ENCODE data around the gene SAMD3.
A peak's percentile ranks its signal among the peaks of the same experiment; 100 is the strongest.
"Not testable (repeated sequence)": the region's sequence is repeated elsewhere in the genome, so short reads cannot be mapped to it uniquely, and the experiment has no call there.

Gene SAMD3

GRCh38 chr6:130222775-130223174 is at the start of gene SAMD3:
SAMD3 (minus strand) TSS chr6:130222951; CDS start chr6:130215273, 7,678 bp downstream.
- no peak for DNase-seq (ENCODE audit: low read depth in 1 of 2, low spot score in 1 of 2)

DNA sequence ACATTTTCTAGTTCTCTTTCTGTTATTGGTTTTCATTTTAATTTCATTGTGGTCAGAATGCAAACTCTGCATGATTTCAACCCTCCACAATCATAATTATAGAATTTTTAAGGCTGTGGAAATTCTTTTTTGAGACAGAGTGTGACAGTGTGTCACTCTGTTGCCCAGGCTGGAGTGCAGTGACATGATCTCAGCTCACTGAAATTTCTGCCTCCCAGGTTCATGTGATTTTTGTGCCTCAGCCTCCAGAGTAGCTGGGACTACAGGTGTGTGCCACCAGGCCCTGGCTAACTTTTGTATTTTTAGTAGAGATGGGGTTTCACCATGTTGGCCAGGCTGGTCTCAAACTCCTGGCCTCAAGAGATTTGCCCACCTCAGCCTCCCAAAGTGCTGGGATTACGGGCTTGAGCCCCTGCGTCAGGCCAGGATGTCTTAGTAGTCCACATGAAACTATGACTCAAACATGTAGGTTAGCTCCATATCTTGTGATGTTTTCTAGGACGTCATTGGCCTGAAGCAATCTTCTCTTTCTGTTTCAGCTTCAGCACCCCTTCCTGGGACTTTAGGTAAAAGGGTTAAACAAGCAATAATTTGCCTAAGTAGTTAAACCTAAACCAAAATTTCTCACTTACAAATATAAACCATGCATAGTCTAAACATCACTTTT is 47.4 kb upstream of the SAMD3 start:
- DNase-seq (ENCODE audit: low read depth in 1 of 2, low spot score in 1 of 2) = no peak

DNA sequence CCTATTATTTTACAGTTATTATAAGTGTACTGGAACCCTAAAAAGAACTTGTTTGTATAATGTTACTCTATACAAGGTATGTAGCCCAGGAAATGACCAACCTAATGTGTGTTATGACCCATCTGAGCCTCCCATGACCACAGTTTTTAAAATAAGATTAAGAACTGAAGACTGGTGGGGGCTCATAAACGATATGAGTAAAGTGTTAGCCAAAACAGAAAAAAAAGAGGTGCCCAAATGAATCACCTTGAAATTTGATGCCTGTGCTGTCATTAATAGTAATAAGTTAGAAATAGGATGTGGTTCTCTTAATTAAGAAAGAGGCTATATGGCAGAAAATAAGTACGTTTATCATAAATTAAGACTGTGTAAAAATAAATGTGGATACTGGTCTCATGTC is 42.8 kb upstream of the SAMD3 start:
- DNase-seq (ENCODE audit: low read depth in 1 of 2, low spot score in 1 of 2) = not testable (repeated sequence)

GRCh38 chr6:130262008-130262407 is 39.3 kb upstream of the SAMD3 start:
- no peak for DNase-seq (ENCODE audit: low read depth in 1 of 2, low spot score in 1 of 2)

DNA sequence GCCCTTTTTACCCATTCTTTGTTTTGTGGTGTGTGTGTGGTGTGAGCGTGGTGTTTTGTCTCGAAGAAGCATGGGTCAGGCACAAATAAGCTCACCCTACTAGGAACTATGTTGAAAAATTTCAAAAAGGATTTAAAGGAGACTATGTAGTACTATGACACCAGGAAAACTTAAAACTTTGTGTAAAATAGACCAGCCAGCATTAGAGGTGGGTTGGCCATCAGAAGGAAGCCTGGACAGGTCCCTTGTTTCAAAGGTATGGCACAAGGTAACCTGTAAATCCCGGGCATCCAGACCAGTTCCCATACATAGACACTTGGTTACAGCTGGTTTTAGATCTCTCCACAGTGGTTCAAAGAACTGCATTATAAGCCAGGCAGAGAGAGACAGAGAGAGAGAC is 38.8 kb upstream of the SAMD3 start:
- not testable (repeated sequence) for DNase-seq (ENCODE audit: low read depth in 1 of 2, low spot score in 1 of 2)

DNA sequence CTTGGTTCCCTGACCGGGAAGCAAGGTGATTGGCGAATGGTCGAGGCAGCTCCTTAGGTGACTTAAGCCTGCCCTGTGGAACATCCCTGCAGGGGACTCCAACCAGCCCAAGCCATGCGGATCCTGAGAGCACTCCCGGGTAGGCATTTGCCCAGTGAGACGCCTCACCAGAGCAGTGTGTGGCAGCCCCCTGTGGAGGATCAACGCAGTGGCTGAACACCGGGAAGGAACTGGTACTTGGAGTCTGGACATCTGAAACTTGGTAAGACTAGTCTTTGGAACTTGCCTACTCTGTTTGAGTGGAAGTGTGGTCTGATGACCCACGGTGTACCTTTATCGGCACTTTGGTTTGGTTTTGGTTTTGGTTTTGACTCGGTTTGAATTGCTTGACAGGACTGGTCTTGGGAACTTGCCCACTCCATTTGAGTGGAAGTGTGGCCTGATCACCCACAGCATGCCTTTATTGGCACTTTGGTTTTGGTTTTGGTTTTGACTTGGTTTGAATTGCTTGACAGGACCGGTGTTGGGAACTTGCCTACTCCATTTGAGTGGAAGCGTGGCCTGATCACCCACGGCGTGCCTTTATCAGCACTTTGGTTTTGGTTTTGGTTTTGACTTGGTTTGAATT is 38.0 kb upstream of the SAMD3 start:
- not testable (repeated sequence) for DNase-seq (ENCODE audit: low read depth in 1 of 2, low spot score in 1 of 2)

- not testable (repeated sequence) for DNase-seq (ENCODE audit: low read depth in 1 of 2, low spot score in 1 of 2)
Observed at GRCh38 chr6:130260050-130260462, 37.3 kb upstream of the SAMD3 start.

- no peak for DNase-seq (ENCODE audit: low read depth in 1 of 2, low spot score in 1 of 2)
Observed at GRCh38 chr6:130259557-130259956, 36.8 kb upstream of the SAMD3 start.

DNA sequence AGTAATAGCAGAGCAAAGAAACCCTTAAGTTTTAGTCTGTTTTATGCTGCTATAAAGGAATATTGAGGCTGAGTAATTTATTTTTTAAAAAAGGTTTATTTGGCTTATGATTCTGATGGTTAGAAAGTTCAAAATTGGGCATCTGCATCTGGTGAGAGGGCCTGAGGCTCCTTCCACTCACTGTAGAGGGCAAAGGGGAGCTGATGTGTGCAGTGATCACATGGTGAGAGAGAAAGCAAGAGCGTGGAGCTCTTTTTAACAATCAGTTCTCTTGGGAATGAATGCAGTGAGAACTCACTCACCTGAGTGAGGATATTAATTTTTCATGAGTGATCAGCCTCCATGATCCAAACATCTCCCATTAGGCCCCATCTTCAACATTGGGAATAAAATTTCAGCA is 36.4 kb upstream of the SAMD3 start:
- DNase-seq (ENCODE audit: low read depth in 1 of 2, low spot score in 1 of 2) = no peak

DNA sequence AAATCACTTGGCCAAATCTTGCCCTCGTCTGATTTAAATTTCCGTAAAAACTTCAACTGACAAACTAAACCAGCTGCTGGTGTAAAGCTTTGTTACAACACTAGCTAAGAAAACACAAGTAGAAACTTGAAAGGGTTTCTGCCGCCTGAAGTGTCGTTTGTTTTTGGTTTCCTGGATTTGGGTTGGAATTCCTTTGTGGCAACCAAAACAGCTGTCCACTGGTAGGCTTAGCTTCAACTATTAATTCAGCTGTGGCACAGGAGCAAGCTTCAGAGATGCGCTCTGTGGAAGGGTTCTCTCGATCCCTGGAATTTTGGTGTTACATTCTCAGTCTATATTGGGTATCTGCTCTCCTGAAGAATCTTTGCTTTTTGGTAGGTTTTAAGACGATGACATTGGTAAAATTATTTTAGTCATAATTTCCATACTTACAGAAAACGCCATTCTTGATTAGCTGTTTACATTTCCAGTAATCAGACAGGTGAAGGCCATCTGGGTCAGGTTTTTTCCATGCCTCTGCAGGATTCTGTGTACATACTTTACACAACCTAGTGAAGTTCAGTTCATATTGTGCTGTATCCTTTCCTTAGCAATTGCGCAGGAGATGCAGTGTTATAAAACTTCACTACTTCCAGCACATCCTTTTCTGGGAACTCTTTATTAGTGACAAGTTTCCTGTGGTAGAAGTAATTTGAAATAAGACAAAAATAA is 29.9 kb upstream of the SAMD3 start:
- no peak for DNase-seq (ENCODE audit: low read depth in 1 of 2, low spot score in 1 of 2)

GRCh38 chr6:130245267-130245666 is 22.5 kb upstream of the SAMD3 start:
- DNase-seq (ENCODE audit: low read depth in 1 of 2, low spot score in 1 of 2) = no peak

DNA sequence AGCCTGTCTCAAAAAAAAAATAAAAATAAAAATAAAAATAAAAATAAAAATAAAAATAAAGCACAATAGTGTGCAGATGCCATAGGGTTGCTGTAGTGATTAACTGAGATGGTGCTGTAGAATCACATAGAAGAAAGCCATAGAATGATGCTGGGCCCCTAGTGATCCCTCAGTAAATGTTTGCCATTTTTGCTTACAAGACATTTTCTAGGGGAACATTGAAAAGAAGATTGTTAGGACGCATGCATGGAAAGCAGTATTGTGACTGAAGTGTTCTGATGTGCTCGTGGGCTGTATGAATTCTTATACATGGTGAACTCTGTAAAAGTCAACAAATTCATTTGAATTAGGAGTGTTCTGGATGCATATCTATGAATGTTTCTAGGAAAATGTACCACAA is 22.0 kb upstream of the SAMD3 start:
- DNase-seq (ENCODE audit: low read depth in 1 of 2, low spot score in 1 of 2) = no peak

DNA sequence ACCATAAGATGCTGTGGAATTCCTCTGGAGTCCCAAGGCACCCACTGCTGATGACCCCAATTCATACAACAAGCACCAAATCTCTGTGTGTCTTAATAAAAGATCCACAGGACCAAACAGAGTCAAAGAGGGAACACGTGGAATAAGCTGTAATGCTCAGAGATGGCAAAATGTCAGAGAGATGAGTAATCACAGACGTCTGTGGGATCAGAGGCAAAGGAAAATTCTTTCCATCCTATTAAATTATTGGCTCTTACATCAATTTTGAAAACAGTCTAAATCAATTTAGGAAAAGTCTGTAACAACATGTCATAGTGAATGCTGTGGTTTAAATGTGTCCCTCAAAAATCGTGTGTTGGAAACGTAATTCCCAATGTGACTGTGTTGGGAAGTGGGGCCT is 17.5 kb upstream of the SAMD3 start:
- DNase-seq (ENCODE audit: low read depth in 1 of 2, low spot score in 1 of 2) = no peak

GRCh38 chr6:130239755-130240154 is 17.0 kb upstream of the SAMD3 start:
- no peak for DNase-seq (ENCODE audit: low read depth in 1 of 2, low spot score in 1 of 2)

DNA sequence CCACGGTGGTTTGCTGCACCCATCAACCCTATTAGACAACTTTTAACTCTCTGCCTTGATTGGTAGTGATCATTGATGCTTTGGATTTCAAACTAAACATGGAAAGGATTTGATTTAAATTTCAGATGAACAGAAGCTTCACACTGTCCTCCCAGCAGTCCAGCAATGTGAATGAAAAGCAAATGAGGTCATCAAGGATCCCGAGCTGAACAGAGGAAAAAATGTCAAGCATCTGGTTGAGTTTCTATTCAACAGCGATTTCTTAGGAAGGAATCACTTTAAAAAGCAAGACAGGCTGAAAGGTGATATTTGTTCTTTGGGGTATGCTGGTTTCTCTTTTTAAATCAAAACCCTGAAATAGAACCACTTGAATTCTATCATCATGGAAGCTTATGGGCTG is 10.6 kb upstream of the SAMD3 start:
- no peak for DNase-seq (ENCODE audit: low read depth in 1 of 2, low spot score in 1 of 2)

GRCh38 chr6:130230531-130230930 is 7.8 kb upstream of the SAMD3 start:
- not testable (repeated sequence) for DNase-seq (ENCODE audit: low read depth in 1 of 2, low spot score in 1 of 2)

DNA sequence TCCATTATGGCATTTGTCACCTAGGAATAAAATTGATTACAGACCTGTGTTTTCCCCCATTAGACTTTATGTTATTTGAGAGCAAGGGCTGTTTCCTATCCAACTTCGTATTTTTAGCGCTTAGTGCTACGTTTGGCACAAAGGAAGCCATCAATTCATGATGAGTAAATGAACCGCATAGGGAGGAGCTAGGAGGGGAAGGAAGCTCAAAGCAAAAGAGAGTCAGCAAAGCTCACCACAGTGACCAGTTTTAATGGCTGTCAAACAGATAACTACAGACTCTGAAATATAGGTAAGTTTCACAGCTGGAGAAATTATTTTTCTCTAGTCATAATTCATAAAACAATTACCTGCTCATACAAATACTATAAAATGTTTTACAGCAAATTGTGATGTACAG is 6.9 kb upstream of the SAMD3 start:
- no peak for DNase-seq (ENCODE audit: low read depth in 1 of 2, low spot score in 1 of 2)

GRCh38 chr6:130223508-130223907 is 757 bp upstream of the SAMD3 start:
- peak; percentile 30 to 39 for DNase-seq (ENCODE audit: low read depth in 1 of 2, low spot score in 1 of 2)

GRCh38 chr6:130218134-130218533 is 4.6 kb downstream of the SAMD3 start:
- DNase-seq (ENCODE audit: low read depth in 1 of 2, low spot score in 1 of 2) = no peak

DNA sequence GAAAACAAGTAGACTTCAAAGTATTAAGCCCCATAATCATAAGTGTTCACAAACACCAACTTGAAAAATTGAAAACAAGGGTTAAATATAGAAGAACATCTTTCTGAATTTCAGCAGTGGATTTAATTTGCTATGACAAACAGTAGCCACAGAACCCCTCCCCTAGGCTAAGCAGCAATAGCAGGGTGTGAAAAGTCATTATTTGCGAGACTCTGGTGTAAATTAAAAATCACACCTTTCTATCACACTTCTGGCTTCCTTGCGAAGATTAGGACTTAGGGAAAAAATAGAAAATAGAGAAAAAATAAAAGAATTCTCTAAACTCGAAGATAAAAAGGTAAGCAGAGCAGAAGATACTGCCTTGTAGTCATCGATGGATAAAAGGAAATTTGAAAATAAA is 6.1 kb downstream of the SAMD3 start:
- DNase-seq (ENCODE audit: low read depth in 1 of 2, low spot score in 1 of 2) = no peak

DNA sequence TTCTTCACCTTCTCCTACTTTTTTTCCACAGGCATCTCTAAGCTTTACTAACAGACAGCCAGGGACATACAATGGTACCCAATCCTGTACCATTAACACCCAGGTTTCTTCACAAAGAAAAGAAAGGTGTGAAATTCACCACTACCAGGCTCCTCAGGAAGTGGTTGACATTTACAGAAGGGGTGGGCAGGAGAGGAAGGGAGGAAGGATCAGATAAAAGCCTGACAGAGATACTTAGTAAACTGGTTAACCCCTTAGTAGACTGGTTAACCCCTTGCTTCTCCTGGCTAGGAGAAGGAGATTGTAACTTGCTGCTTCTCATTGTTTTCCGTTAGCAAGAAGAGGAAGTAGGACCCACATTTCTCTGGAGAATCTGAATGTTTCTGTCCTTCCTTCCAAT is 7.2 kb downstream of the SAMD3 start:
- DNase-seq (ENCODE audit: low read depth in 1 of 2, low spot score in 1 of 2) = no peak

- DNase-seq (ENCODE audit: low read depth in 1 of 2, low spot score in 1 of 2) = no peak
Observed at GRCh38 chr6:130212215-130212874, 10.4 kb downstream of the SAMD3 start.
